GM12801 (cell line): ENCODE results near the gene P4HA1.

ENCODE experiments used
- CTCF ChIP-seq: IDR thresholded peaks from one replicate; pipeline ENCODE4 v1.5.1; 2011; ENCODE audit warnings: control low read depth; ENCODE audit not compliant: insufficient read length; ENCODE audit errors: extremely low read depth

Gene P4HA1

DNA sequence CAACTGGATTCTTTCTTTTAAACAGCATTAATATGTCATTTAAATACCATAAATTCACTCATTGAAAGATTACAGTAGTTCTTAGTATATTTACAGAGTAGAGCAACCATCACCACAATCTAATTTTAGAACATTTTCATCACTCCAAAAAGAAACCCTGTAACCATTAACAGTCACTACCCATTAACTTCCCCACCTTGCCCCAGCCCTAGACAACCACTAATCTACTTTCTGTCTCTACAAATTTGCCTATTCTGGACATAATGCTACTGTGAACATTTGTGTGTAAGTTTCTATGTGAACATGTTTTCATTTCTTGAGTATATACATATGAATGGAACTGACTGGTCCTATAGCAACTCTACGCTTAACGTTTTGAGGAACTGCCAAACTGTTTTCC lies 42.4 kb downstream of the P4HA1 start:
- TF ChIP-seq CTCF, result no peak

- TF ChIP-seq CTCF, result no peak
Measured at GRCh38 chr10:73053275-73053674, 43.4 kb downstream of the P4HA1 start.

DNA sequence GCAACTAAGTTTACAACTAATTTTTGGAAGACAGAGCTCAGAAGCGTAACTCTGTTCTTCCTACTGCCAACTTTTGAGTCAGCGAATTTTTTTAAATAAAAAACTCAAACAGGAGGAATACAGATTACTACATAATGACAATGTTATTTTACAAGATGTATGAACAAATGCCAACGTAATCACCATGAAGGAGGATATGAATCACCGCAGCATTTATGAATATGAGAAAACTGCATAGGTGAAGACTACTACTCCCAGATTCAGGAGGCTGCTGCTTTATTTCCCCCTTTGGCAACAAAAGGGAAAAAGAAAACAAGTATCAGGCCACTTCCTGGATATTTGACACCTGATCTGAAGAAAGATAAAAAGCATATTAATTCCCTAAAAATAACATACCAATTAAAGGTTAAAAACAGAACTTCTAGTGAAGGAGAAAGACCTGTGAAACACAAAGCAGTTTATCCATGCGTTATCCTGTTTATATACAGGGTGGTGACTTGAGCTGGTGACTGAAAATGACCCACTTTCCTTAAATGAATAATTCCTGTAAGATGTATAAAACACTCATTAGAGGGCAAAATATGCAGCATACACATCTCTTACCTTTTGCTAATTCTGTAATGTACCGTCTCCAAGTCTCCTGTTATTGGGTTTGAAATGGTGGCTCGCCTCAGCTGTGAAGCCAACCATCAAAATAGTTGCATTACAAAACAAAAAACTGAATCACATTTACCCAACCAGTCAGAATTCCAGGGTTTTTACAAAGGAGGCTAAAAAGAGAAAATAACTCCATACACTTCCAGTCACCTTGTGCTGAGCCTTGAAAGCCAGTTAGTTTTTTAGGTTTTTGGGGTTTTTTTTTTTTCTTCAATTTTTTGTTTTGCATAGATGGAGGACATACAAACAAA lies 52.0 kb downstream of the P4HA1 start:
- TF ChIP-seq CTCF, result no peak

GRCh38 chr10:73043766-73044377 lies 52.8 kb downstream of the P4HA1 start:
- no peak for TF ChIP-seq CTCF

GRCh38 chr10:73043319-73043718 lies 53.3 kb downstream of the P4HA1 start:
- no peak for TF ChIP-seq CTCF

GRCh38 chr10:73042130-73042529 lies 54.5 kb downstream of the P4HA1 start:
- TF ChIP-seq CTCF, result no peak

- TF ChIP-seq CTCF, result no peak
Measured at GRCh38 chr10:73039635-73040034, 57.0 kb downstream of the P4HA1 start.
